Measurements from ENCODE around the gene MAP3K14. TPM values are rescaled to one million over a fixed set of nuclear protein-coding genes. Genes with fewer than 3 reads are reported as not detected.
A peak's percentile ranks its signal among the peaks of the same experiment; 100 is the strongest.

MAP3K14 gene
- total RNA-seq, 2 donors from 2014 or later = 4.6 to 5.5 TPM

DNA sequence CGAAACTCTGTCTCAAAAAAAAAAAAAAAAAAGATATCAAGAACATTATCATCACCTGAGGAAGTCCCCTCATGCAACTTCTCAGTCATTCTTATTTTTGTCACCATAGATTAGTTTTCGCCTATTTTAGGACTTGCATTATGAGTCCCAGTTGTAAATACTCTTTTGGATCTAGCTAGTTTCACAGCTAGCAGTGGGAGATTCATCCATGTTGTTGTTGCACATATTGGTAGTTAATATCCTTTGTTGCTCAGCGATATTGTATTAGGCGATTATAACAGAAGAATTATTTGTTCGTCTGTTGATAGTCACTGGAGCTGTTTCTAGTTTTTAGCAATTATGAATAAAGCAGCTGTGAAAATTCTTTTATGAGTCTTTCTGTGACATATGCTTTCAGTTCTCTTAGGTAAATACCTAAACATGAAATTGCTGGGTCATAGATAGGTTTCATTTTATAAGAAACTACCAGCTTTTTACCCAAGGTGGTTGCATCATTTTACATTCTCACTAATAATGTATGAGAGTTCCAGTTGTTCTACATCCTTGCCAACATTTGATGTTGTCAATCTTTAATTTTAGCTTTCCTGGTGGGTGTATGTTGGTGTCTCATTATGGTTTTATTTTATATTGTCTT, 40.7 kb upstream of the MAP3K14 start:
- H3K36me3 Mint-ChIP-seq (ENCODE audit: low read depth) = no peaks in the 10 kb centered on the region
- Histone ChIP-seq H3K9ac (ENCODE audit: extremely low read depth, low read length, poor library complexity, severe bottlenecking) (no peak overlapping the region), H3K9me3 (ENCODE audit: control insufficient read depth, low read length) (no peaks in the 10 kb centered on the region), H3K27me3 (ENCODE audit: control insufficient read depth, insufficient read depth, low read length, poor library complexity, severe bottlenecking) (no peaks in the 10 kb centered on the region), H3K4me1 (ENCODE audit: control insufficient read depth, insufficient read depth, low read length) (no peaks in the 10 kb centered on the region), H3K27ac (ENCODE audit: low read depth, low read length) (no peak overlapping the region), H3K4me3 (ENCODE audit: low read length) (no peak overlapping the region), H3K36me3 (ENCODE audit: control insufficient read depth, insufficient read depth, low read length) (no peaks in the 10 kb centered on the region)
- H3K27me3 Mint-ChIP-seq (ENCODE audit: insufficient read depth) = peaks cover 8% of the 10 kb centered on the region
- H3K27ac Mint-ChIP-seq = no peak overlapping the region
- WGBS, 2 experiments (ENCODE audit: insufficient coverage in 1 of 2, insufficient read length in 1 of 2) = 85 to 94% methylated on average over 3 to 5 of the region's 5 CpGs
- H3K4me3 Mint-ChIP-seq = no peak overlapping the region
- TF ChIP-seq, protein P1, sequence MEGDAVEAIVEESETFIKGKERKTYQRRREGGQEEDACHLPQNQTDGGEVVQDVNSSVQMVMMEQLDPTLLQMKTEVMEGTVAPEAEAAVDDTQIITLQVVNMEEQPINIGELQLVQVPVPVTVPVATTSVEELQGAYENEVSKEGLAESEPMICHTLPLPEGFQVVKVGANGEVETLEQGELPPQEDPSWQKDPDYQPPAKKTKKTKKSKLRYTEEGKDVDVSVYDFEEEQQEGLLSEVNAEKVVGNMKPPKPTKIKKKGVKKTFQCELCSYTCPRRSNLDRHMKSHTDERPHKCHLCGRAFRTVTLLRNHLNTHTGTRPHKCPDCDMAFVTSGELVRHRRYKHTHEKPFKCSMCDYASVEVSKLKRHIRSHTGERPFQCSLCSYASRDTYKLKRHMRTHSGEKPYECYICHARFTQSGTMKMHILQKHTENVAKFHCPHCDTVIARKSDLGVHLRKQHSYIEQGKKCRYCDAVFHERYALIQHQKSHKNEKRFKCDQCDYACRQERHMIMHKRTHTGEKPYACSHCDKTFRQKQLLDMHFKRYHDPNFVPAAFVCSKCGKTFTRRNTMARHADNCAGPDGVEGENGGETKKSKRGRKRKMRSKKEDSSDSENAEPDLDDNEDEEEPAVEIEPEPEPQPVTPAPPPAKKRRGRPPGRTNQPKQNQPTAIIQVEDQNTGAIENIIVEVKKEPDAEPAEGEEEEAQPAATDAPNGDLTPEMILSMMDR (conservative IDR thresholded peaks at IDR 0.05) = no peak
- H3K4me1 Mint-ChIP-seq = no peaks in the 10 kb centered on the region
- no peak for DNase-seq
- peaks cover 3% of the 10 kb centered on the region for H3K9me3 Mint-ChIP-seq

DNA sequence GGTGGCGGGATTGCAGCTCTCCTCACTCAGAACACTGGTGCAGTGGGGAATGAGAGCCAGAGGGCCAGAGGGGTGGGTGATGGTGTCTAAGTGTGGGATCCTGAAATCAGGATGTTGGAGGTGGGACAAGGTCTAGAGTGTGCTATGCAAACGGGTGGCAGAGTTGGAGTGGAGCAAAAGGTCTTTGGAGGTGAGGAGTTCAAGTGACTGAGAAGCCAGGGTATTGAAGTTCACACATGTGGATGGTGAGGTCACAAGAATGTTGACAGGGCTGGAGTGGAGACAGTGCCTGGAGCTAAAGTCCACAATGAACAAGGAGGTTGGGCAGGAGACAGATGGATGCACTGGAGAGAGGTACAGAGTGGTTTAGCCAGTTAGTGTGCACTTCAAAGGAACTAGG, 38.3 kb upstream of the MAP3K14 start:
- H3K4me1 Mint-ChIP-seq = no peaks in the 10 kb centered on the region
- Histone ChIP-seq H3K4me3 (ENCODE audit: low read length) (no peak overlapping the region), H3K27ac (ENCODE audit: low read depth, low read length) (no peak overlapping the region), H3K9ac (ENCODE audit: extremely low read depth, low read length, poor library complexity, severe bottlenecking) (no peak overlapping the region), H3K36me3 (ENCODE audit: control insufficient read depth, insufficient read depth, low read length) (no peaks in the 10 kb centered on the region), H3K4me1 (ENCODE audit: control insufficient read depth, insufficient read depth, low read length) (no peaks in the 10 kb centered on the region), H3K27me3 (ENCODE audit: control insufficient read depth, insufficient read depth, low read length, poor library complexity, severe bottlenecking) (no peaks in the 10 kb centered on the region), H3K9me3 (ENCODE audit: control insufficient read depth, low read length) (no peaks in the 10 kb centered on the region)
- no peak overlapping the region for H3K27ac Mint-ChIP-seq
- WGBS, 2 experiments (ENCODE audit: insufficient coverage in 1 of 2, insufficient read length in 1 of 2) = 82 to 83% methylated on average over 2 of the region's 2 CpGs
- TF ChIP-seq, protein P1 (conservative IDR thresholded peaks at IDR 0.05) = no peak
- no peaks in the 10 kb centered on the region for H3K36me3 Mint-ChIP-seq (ENCODE audit: low read depth)
- peaks cover 7% of the 10 kb centered on the region for H3K27me3 Mint-ChIP-seq (ENCODE audit: insufficient read depth)
- H3K9me3 Mint-ChIP-seq = peaks cover 14% of the 10 kb centered on the region
- no peak overlapping the region for H3K4me3 Mint-ChIP-seq
- DNase-seq = peak; percentile 46

- Histone ChIP-seq H3K4me3 (ENCODE audit: low read length) (no peak overlapping the region), H3K27me3 (ENCODE audit: control insufficient read depth, insufficient read depth, low read length, poor library complexity, severe bottlenecking) (no peaks in the 10 kb centered on the region), H3K27ac (ENCODE audit: low read depth, low read length) (no peak overlapping the region), H3K4me1 (ENCODE audit: control insufficient read depth, insufficient read depth, low read length) (no peaks in the 10 kb centered on the region), H3K36me3 (ENCODE audit: control insufficient read depth, insufficient read depth, low read length) (no peaks in the 10 kb centered on the region), H3K9ac (ENCODE audit: extremely low read depth, low read length, poor library complexity, severe bottlenecking) (no peak overlapping the region), H3K9me3 (ENCODE audit: control insufficient read depth, low read length) (no peaks in the 10 kb centered on the region)
- no peak for DNase-seq
- WGBS, 2 experiments (ENCODE audit: insufficient coverage in 1 of 2, insufficient read length in 1 of 2) = 91 to 97% methylated on average over 3 to 4 of the region's 4 CpGs
- peaks cover 14% of the 10 kb centered on the region for H3K9me3 Mint-ChIP-seq
- H3K27me3 Mint-ChIP-seq (ENCODE audit: insufficient read depth) = peaks cover 10% of the 10 kb centered on the region
- no peaks in the 10 kb centered on the region for H3K36me3 Mint-ChIP-seq (ENCODE audit: low read depth)
- TF ChIP-seq, protein P1 (conservative IDR thresholded peaks at IDR 0.05) = no peak
- H3K27ac Mint-ChIP-seq = no peak overlapping the region
- no peaks in the 10 kb centered on the region for H3K4me1 Mint-ChIP-seq
- H3K4me3 Mint-ChIP-seq = no peak overlapping the region
Observed at GRCh38 chr17:45353043-45353442, 36.2 kb upstream of the MAP3K14 start.
